Omental fat pad (tissue), 4 donors: Measurements from ENCODE around the gene DSG1. TPM values are rescaled to one million over a fixed set of nuclear protein-coding genes. Genes with fewer than 3 reads are reported as not detected.
"Not testable (repeated sequence)": the region's sequence is repeated elsewhere in the genome, so short reads cannot be mapped to it uniquely, and the experiment has no call there.

Experiments
- ATAC-seq: fragments of 150-250 bp; one replicate; pipeline ENCODE4 v1.9.1; 2016; ENCODE audit warnings: mild to moderate bottlenecking, moderate library complexity; ENCODE audit not compliant: low FRiP score
- DNase-seq: peaks from one replicate; pipeline ENCODE4 v3.0.0-alpha.2; 2019; ENCODE audit warnings: low spot score
- total RNA-seq, 4 donors: library from RNA; depleted of rRNA; stranded (reverse); fragments of >200 nt; gene quantifications; one replicate each; pipeline ENCODE4 v1.1.0, GENCODE V29; 2016
- TF ChIP-seq, protein P1 (sequence below), 3 donors: fragments of 450-650 bp; IDR thresholded peaks; one replicate each; pipeline ENCODE4 v1.5.1; 2016 to 2017; ENCODE audit warnings: antibody characterized with exemption in 3 of 3, mild to moderate bottlenecking in 3 of 3, moderate library complexity in 2 of 3

Gene DSG1
- total RNA-seq, 4 donors from 2014 or later: 0.19 to 0.63 TPM; not detected in 2

DNA sequence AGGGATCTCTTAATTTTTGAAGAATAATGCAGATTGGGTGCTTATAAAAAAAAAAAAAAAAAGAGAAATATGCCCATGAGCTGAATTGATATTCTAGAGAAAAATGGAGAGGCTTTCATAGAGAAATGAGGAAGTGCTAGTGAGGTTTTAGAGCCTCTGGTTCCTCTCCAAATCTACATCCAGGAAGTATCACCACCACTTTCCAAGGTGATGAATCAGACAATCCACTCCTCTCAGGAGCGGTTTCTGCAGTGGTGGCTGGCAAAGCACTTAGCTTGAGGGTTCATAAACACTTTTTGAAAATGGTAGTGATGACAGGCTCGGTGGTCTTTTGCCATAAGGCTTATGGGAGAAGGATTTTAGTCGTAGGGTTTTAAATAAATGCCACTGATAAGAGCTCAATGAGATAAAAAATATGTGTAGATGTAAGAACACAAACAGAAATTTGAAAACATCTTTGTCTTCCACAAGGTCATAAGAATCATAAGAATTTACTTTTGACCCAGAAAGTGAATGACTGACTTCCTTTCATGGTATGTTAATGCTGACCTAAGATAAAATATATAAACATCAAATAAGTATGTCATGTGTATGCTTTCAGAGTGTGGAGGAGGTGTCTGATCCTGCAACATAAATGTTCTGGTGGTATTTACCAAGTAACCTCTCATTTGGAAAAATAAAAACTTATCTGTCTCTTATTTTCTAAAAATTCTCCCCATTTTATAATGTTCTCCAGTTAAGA lies 42.1 kb upstream of the DSG1 start:
- TF ChIP-seq, protein P1, sequence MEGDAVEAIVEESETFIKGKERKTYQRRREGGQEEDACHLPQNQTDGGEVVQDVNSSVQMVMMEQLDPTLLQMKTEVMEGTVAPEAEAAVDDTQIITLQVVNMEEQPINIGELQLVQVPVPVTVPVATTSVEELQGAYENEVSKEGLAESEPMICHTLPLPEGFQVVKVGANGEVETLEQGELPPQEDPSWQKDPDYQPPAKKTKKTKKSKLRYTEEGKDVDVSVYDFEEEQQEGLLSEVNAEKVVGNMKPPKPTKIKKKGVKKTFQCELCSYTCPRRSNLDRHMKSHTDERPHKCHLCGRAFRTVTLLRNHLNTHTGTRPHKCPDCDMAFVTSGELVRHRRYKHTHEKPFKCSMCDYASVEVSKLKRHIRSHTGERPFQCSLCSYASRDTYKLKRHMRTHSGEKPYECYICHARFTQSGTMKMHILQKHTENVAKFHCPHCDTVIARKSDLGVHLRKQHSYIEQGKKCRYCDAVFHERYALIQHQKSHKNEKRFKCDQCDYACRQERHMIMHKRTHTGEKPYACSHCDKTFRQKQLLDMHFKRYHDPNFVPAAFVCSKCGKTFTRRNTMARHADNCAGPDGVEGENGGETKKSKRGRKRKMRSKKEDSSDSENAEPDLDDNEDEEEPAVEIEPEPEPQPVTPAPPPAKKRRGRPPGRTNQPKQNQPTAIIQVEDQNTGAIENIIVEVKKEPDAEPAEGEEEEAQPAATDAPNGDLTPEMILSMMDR (IDR thresholded peaks at IDR 0.05): no peak
- ATAC-seq: peak; percentile 72
- DNase-seq: no peak

DNA sequence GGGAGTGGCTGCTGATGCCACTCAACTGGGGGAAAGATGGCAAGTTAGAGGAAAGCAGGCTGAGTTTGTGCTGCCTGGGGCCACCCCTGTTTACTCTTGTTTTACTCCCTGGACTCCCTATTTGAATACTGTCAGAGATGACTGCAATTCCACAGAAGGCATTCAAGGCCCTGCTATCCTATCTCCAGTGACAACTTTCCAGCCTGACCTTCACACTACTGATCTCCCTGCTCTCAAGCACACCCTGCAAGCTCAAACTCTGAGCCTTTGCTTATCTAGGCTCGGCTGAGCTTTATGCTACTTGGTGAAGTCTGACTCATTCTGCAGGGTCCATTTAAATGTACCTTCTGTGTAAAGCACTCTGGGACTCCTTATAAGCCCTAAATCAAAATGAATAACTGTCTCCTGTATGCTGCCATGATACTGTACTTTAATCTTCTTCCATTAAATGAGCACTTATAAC lies 39.3 kb upstream of the DSG1 start:
- TF ChIP-seq, protein P1 (IDR thresholded peaks at IDR 0.05): no peak
- ATAC-seq (no peak), DNase-seq (no peak)

DNA sequence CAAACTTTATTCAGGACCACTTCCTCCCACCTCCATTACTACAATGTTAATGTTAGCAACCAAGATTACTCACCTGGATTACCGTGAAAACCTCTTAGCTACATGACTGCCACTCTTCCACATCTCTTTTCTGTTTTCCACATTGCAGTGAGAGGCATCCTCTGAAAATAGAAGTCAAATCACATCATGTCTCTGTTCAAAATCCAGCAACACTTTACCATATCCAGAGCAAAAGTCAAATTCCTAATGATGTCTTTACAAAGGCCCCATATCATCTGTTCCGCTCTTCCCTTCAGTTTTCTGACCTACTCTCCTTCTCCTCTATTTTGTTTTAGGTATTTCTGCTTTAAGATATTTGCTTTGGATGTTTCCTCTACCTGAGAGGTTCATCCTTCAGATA lies 37.5 kb upstream of the DSG1 start:
- ATAC-seq (no peak), DNase-seq (no peak)

DNA sequence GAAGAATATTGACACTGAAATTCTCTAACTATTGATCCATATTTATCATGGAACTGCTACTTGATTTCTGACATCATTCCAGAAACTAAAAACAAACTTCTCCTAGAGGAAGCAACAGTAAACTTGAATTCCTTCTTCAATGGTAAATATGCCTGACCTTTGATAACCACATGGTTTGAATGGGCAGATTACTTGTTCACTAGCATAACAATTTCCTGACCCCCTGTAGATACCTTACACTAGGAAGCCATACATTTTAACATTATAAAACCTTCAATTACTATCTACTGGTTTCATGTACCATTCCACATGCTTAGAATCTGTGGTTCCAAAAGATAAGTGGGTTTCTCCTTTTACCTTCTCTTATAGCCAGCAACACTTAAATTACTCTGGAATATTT lies 36.5 kb upstream of the DSG1 start:
- no peak for DNase-seq
- TF ChIP-seq, protein P1 (IDR thresholded peaks at IDR 0.05): no peak
- ATAC-seq: no peak

More for the DNA sequence above, 37.5 kb upstream of the DSG1 start:
- TF ChIP-seq, protein P1 (IDR thresholded peaks at IDR 0.05): no peak

DNA sequence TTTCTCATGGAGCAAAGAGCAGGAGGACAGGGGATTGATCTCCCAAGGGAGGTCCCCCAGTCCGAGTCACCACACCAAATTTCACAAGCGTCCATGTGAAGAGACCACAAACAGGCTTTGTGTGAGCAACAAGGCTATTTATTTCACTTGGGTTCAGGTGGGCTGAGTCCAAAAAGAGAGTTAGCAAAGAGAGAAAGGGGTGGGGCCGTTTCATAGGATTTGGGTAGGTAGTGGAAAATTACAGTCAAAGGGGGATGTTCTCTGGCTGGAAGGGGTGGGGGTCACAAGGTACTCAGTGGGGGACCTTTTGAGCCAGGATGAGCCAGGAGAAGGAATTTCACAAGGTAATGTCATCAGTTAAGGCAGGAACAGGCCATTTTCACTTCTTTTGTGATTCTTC lies 28.5 kb upstream of the DSG1 start:
- DNase-seq, ATAC-seq: not testable (repeated sequence)

DNA sequence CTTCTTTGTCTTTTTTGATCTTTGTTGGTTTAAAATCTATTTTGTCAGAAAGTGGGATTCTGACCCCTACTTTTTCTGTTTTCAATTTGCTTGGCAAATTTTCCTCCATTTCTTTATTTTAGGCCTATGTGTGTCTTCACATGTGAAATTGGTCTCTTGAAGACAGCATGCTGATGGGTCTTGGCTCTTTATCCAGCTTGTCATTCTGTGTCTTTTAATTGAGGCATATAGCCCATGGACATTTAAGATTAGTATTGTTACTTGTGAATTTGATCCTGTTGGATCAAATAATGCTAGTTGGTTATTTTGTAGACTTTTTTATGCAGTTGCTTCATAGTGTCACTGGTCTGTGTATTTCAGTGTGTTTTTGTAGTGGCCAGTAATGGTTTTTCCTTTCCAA lies 26.3 kb upstream of the DSG1 start:
- TF ChIP-seq, protein P1 (IDR thresholded peaks at IDR 0.05): no peak
- DNase-seq: no peak
- no peak for ATAC-seq

DNA sequence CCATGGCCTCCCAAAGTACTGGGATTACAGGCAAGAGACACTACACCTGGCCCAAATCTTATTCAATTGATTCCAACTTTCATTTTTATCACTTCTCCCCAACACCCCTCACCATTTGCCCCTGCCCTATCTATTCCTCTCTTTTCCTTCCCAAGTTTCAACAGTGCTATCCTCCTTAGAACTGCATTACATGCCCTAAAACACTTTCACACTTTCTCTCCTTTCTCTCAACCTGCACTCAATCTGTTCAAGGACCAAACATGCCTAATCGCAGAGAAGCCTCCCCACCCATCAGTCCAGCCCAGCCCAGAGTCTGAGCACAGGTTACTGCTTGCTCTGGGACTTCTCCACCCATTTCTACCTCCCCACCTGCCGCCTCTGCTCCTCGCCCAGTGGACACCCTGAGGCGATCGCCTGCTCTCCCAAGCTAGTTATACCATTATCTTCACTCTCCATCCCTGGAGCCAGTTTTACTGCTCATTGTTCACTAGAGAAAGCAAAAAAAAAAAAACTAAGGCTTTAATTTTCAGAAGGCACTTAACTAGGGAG lies 23.7 kb upstream of the DSG1 start:
- no peak for ATAC-seq
- TF ChIP-seq, protein P1 (IDR thresholded peaks at IDR 0.05): no peak

More for the DNA sequence above, 23.7 kb upstream of the DSG1 start:
- DNase-seq: no peak
